GM12891 (cell line): ENCODE data around the gene SETBP1.

Experiments used
- PAX5 ChIP-seq: IDR thresholded peaks from 2 replicates; pipeline ENCODE4 v1.6.1; 2011; ENCODE audit warnings: low read length, moderate library complexity, mild to moderate bottlenecking; ENCODE audit not compliant: insufficient read depth, severe bottlenecking
- POLR2A ChIP-seq: IDR thresholded peaks from 2 replicates; pipeline ENCODE4 v1.6.1; 2011; ENCODE audit warnings: low read depth, low read length, control low read depth
- POLR2AphosphoS5 ChIP-seq: IDR thresholded peaks from 2 replicates; pipeline ENCODE4 v1.6.1; 2011; ENCODE audit warnings: low read depth, low read length, control low read depth
- POU2F2 ChIP-seq: IDR thresholded peaks from 2 replicates; pipeline ENCODE4 v1.6.1; 2011; ENCODE audit warnings: low read depth, mild to moderate bottlenecking, control low read depth, low read length, moderate library complexity
- SPI1 ChIP-seq: IDR thresholded peaks from 2 replicates; pipeline ENCODE4 v1.6.1; 2011; ENCODE audit warnings: low read depth, low read length, control low read depth
- TAF1 ChIP-seq: IDR thresholded peaks from 2 replicates; pipeline ENCODE4 v1.6.1; 2011; ENCODE audit warnings: low read depth, low read length, control low read depth

GRCh38 chr18:44887227-44887631 lies 206.5 kb downstream of the SETBP1 start:
- no peak for TF ChIP-seq TAF1
- TF ChIP-seq POLR2AphosphoS5, result no peak
- no peak for TF ChIP-seq POLR2A
- no peak for TF ChIP-seq PAX5
- no peak for TF ChIP-seq POU2F2
- 0 out of 2 replicates have a peak, but pooled peaks have one; percentile 12 for TF ChIP-seq SPI1
